ENCODE results near the gene GPR135. TPM values are rescaled to one million over a fixed set of nuclear protein-coding genes. Genes with fewer than 3 reads are reported as not detected.

The GPR135 gene
- polyA plus RNA-seq, 1 donor (not counting 4 experiments of a cell fraction or from before 2014, with no cell fraction given), result 0.90 TPM

- Histone ChIP-seq H3K79me2 (ENCODE audit: control insufficient read depth, insufficient read depth, low read length) (no peaks in the 10 kb centered on the region), H3K4me1 (ENCODE audit: control insufficient read depth, extremely low read depth, insufficient read depth, low read length) (no peaks in the 10 kb centered on the region), H3K4me3 (ENCODE audit: control insufficient read depth in 2 of 3, extremely low read depth in 1 of 3, insufficient read depth in 2 of 3, low read depth in 1 of 3, low read length in 3 of 3) (no peak overlapping the region), H3K9me1 (ENCODE audit: control insufficient read depth, extremely low read depth, insufficient read depth, low read length) (no peaks in the 10 kb centered on the region), H3K4me2 (ENCODE audit: control insufficient read depth, extremely low read depth, insufficient read depth, low read depth, low read length) (no peak overlapping the region), H3K27ac (ENCODE audit: control insufficient read depth, insufficient read depth, low read length) (no peak overlapping the region), H3K9me3 (ENCODE audit: control insufficient read depth, low read depth, low read length) (no peaks in the 10 kb centered on the region), H3K27me3 (ENCODE audit: control insufficient read depth, extremely low read depth, insufficient read depth, low read length) (no peaks in the 10 kb centered on the region), H2AFZ (ENCODE audit: control insufficient read depth, low read length) (no peak overlapping the region), H4K20me1 (ENCODE audit: control insufficient read depth, extremely low read depth, insufficient read depth, low read length) (no peaks in the 10 kb centered on the region), H3K36me3 (ENCODE audit: control insufficient read depth in 2 of 2, extremely low read depth in 1 of 2, insufficient read depth in 2 of 2, low read length in 2 of 2) (peaks cover 5 to 9% of the 10 kb centered on the region in 2 experiments), H3K9ac (ENCODE audit: control insufficient read depth, extremely low read depth, insufficient read depth, low read length) (no peak overlapping the region)
- DNase-seq (ENCODE audit: low read depth, low spot score), result no peak
- dilution Hi-C loops (cut with MboI; ENCODE audit: extremely low pct_ligation_motif_present, low sequenced_read_pairs), result no loop called here
- TF ChIP-seq EZH2 (IDR thresholded peaks at IDR 0.05; ENCODE audit: low read length), result no peak
- no peak for FAIRE-seq
Measured at GRCh38 chr14:59455411-59455810, 9.8 kb downstream of the GPR135 start.

GRCh38 chr14:59454139-59454538 is 11.0 kb downstream of the GPR135 start:
- Histone ChIP-seq H3K4me3 (ENCODE audit: control insufficient read depth in 2 of 3, extremely low read depth in 1 of 3, insufficient read depth in 2 of 3, low read depth in 1 of 3, low read length in 3 of 3) (no peak overlapping the region), H3K9me1 (ENCODE audit: control insufficient read depth, extremely low read depth, insufficient read depth, low read length) (no peaks in the 10 kb centered on the region), H2AFZ (ENCODE audit: control insufficient read depth, low read length) (no peak overlapping the region), H3K4me1 (ENCODE audit: control insufficient read depth, extremely low read depth, insufficient read depth, low read length) (no peaks in the 10 kb centered on the region), H3K36me3 (ENCODE audit: control insufficient read depth in 2 of 2, extremely low read depth in 1 of 2, insufficient read depth in 2 of 2, low read length in 2 of 2) (peaks cover 5 to 8% of the 10 kb centered on the region in 2 experiments), H3K27me3 (ENCODE audit: control insufficient read depth, extremely low read depth, insufficient read depth, low read length) (no peaks in the 10 kb centered on the region), H3K4me2 (ENCODE audit: control insufficient read depth, extremely low read depth, insufficient read depth, low read depth, low read length) (no peak overlapping the region), H3K79me2 (ENCODE audit: control insufficient read depth, insufficient read depth, low read length) (no peaks in the 10 kb centered on the region), H3K9ac (ENCODE audit: control insufficient read depth, extremely low read depth, insufficient read depth, low read length) (no peak overlapping the region), H4K20me1 (ENCODE audit: control insufficient read depth, extremely low read depth, insufficient read depth, low read length) (no peaks in the 10 kb centered on the region), H3K27ac (ENCODE audit: control insufficient read depth, insufficient read depth, low read length) (no peak overlapping the region), H3K9me3 (ENCODE audit: control insufficient read depth, low read depth, low read length) (no peaks in the 10 kb centered on the region)
- TF ChIP-seq CTCF (optimal IDR thresholded peaks at IDR 0.05 in 1 of 3, IDR thresholded peaks at IDR 0.05 in 1 of 3, conservative IDR thresholded peaks at IDR 0.05 in 1 of 3; ENCODE audit: extremely low read depth in 1 of 3, insufficient read depth in 2 of 3, low read length in 3 of 3), result no peak
- no peak for TF ChIP-seq EZH2 (IDR thresholded peaks at IDR 0.05; ENCODE audit: low read length)
- FAIRE-seq (peak; percentile 66), DNase-seq (ENCODE audit: low read depth, low spot score) (peak; percentile 21)
- dilution Hi-C loops (cut with MboI; ENCODE audit: extremely low pct_ligation_motif_present, low sequenced_read_pairs), result no loop called here

GRCh38 chr14:59451849-59452248 is 13.3 kb downstream of the GPR135 start:
- Histone ChIP-seq H3K9ac (ENCODE audit: control insufficient read depth, extremely low read depth, insufficient read depth, low read length) (no peak overlapping the region), H4K20me1 (ENCODE audit: control insufficient read depth, extremely low read depth, insufficient read depth, low read length) (no peaks in the 10 kb centered on the region), H3K4me1 (ENCODE audit: control insufficient read depth, extremely low read depth, insufficient read depth, low read length) (no peaks in the 10 kb centered on the region), H3K27ac (ENCODE audit: control insufficient read depth, insufficient read depth, low read length) (no peak overlapping the region), H3K9me3 (ENCODE audit: control insufficient read depth, low read depth, low read length) (no peaks in the 10 kb centered on the region), H2AFZ (ENCODE audit: control insufficient read depth, low read length) (no peak overlapping the region), H3K4me2 (ENCODE audit: control insufficient read depth, extremely low read depth, insufficient read depth, low read depth, low read length) (no peak overlapping the region), H3K9me1 (ENCODE audit: control insufficient read depth, extremely low read depth, insufficient read depth, low read length) (no peaks in the 10 kb centered on the region), H3K36me3 (ENCODE audit: control insufficient read depth in 2 of 2, extremely low read depth in 1 of 2, insufficient read depth in 2 of 2, low read length in 2 of 2) (peaks cover 0 to 4% of the 10 kb centered on the region in 2 experiments), H3K4me3 (ENCODE audit: control insufficient read depth in 2 of 3, extremely low read depth in 1 of 3, insufficient read depth in 2 of 3, low read depth in 1 of 3, low read length in 3 of 3) (no peak overlapping the region), H3K79me2 (ENCODE audit: control insufficient read depth, insufficient read depth, low read length) (no peaks in the 10 kb centered on the region), H3K27me3 (ENCODE audit: control insufficient read depth, extremely low read depth, insufficient read depth, low read length) (no peaks in the 10 kb centered on the region)
- no peak for TF ChIP-seq CTCF (optimal IDR thresholded peaks at IDR 0.05 in 1 of 3, IDR thresholded peaks at IDR 0.05 in 1 of 3, conservative IDR thresholded peaks at IDR 0.05 in 1 of 3; ENCODE audit: extremely low read depth in 1 of 3, insufficient read depth in 2 of 3, low read length in 3 of 3)
- FAIRE-seq, result no peak
- dilution Hi-C loops (cut with MboI; ENCODE audit: extremely low pct_ligation_motif_present, low sequenced_read_pairs), result no loop called here
- no peak for DNase-seq (ENCODE audit: low read depth, low spot score)
